Osteoblast (primary cell): ENCODE results near the gene PRKAG1. TPM values are rescaled to one million over a fixed set of nuclear protein-coding genes. Genes with fewer than 3 reads are reported as not detected.
A peak's percentile ranks its signal among the peaks of the same experiment; 100 is the strongest.

ENCODE experiments used
- DNase-seq: peaks from one replicate; pipeline ENCODE4 v3.0.0; 2011; ENCODE audit warnings: low spot score, mixed read lengths; ENCODE audit not compliant: insufficient read length; ENCODE audit errors: missing footprints
- H2AFZ ChIP-seq: 2 replicates; pipeline ENCODE4 v1.6.0; 2011; ENCODE audit warnings: mild to moderate bottlenecking, low read length
- H3K27ac ChIP-seq: 2 replicates; pipeline ENCODE4 v1.5.1; 2011; ENCODE audit warnings: mild to moderate bottlenecking, low read depth, low read length, moderate library complexity
- H3K27me3 ChIP-seq: 2 replicates; pipeline ENCODE4 v1.6.0; 2012; ENCODE audit warnings: mild to moderate bottlenecking, control low read depth, inconsistent platforms, low read length, moderate library complexity; ENCODE audit not compliant: insufficient read depth
- H3K36me3 ChIP-seq: 2 replicates; pipeline ENCODE4 v1.5.1; 2011; ENCODE audit warnings: mild to moderate bottlenecking, low read length, control low read depth, moderate library complexity; ENCODE audit not compliant: insufficient read depth
- H3K4me1 ChIP-seq: 2 replicates; pipeline ENCODE4 v1.5.1; 2011; ENCODE audit warnings: mild to moderate bottlenecking, low read length, control low read depth, moderate library complexity; ENCODE audit not compliant: insufficient read depth
- H3K4me2 ChIP-seq: 2 replicates; pipeline ENCODE4 v1.6.0; 2011; ENCODE audit warnings: mild to moderate bottlenecking, low read length; ENCODE audit not compliant: insufficient read depth
- H3K4me3 ChIP-seq: fragments of 200-600 bp; sonication (generic); 3 replicates; pipeline ENCODE4 v1.5.1; 2012; ENCODE audit warnings: mild to moderate bottlenecking, low read length, inconsistent platforms; ENCODE audit not compliant: insufficient read depth
- H3K79me2 ChIP-seq: 2 replicates; pipeline ENCODE4 v1.6.0; 2012; ENCODE audit warnings: mild to moderate bottlenecking, low read length, control low read depth, inconsistent platforms; ENCODE audit not compliant: insufficient read depth
- H3K9me3 ChIP-seq: 2 replicates; pipeline ENCODE4 v1.5.1; 2011; ENCODE audit warnings: low read depth, low read length, control low read depth
- H4K20me1 ChIP-seq: 2 replicates; pipeline ENCODE4 v1.6.0; 2012; ENCODE audit warnings: mild to moderate bottlenecking, low read length, control low read depth; ENCODE audit not compliant: insufficient read depth
- CTCF ChIP-seq: IDR thresholded peaks from 2 replicates; pipeline ENCODE4 v1.5.1; 2011; ENCODE audit warnings: mild to moderate bottlenecking, low read depth, low read length, moderate library complexity; ENCODE audit errors: extremely low read depth
- total RNA-seq: library from RNA; depleted of rRNA; stranded (reverse); fragments of >200 nt; gene quantifications from 2 replicates; pipeline ENCODE4 v1.2.3, GENCODE V29; 2012

PRKAG1 gene
- total RNA-seq, 1 donor, result 89.0 TPM

- Histone ChIP-seq H3K27ac (no peak overlapping the region), H3K4me2 (no peak overlapping the region), H2AFZ (no peak overlapping the region), H3K27me3 (no peaks in the 10 kb centered on the region), H3K9me3 (no peaks in the 10 kb centered on the region), H3K4me3 (no peak overlapping the region), H3K36me3 (peaks cover 82% of the 10 kb centered on the region), H3K4me1 (no peaks in the 10 kb centered on the region), H3K79me2 (peaks cover 6% of the 10 kb centered on the region), H4K20me1 (peaks cover 31% of the 10 kb centered on the region)
- no peak for TF ChIP-seq CTCF
- peak; percentile 63 for DNase-seq
These were observed 18.8 kb upstream of the PRKAG1 start for GRCh38 chr12:49037111-49037946.

GRCh38 chr12:49036029-49036428, 17.5 kb upstream of the PRKAG1 start:
- peaks cover 87% of the 10 kb centered on the region for H3K36me3 ChIP-seq
- H3K4me1 ChIP-seq, result no peaks in the 10 kb centered on the region
- H3K4me2 ChIP-seq, result no peak overlapping the region
- peaks cover 26% of the 10 kb centered on the region for H4K20me1 ChIP-seq
- H3K27me3 ChIP-seq, result no peaks in the 10 kb centered on the region
- H3K4me3 ChIP-seq, result no peak overlapping the region
- DNase-seq, result peak; percentile 1
- no peak for TF ChIP-seq CTCF
- no peak overlapping the region for H2AFZ ChIP-seq
- H3K79me2 ChIP-seq, result peaks cover 6% of the 10 kb centered on the region
- H3K9me3 ChIP-seq, result no peaks in the 10 kb centered on the region
- no peak overlapping the region for H3K27ac ChIP-seq

GRCh38 chr12:49034286-49034622, 15.7 kb upstream of the PRKAG1 start:
- Histone ChIP-seq H3K79me2 (peaks cover 9% of the 10 kb centered on the region), H3K4me2 (no peak overlapping the region), H3K4me3 (no peak overlapping the region), H3K27me3 (no peaks in the 10 kb centered on the region), H3K36me3 (peaks cover 84% of the 10 kb centered on the region), H4K20me1 (peaks cover 26% of the 10 kb centered on the region), H2AFZ (no peak overlapping the region), H3K4me1 (no peaks in the 10 kb centered on the region), H3K27ac (no peak overlapping the region), H3K9me3 (no peaks in the 10 kb centered on the region)
- peak; percentile 75 for DNase-seq
- no peak for TF ChIP-seq CTCF

- no peak for TF ChIP-seq CTCF
- DNase-seq, result peak; percentile 3
- H3K4me1 ChIP-seq, result no peaks in the 10 kb centered on the region
- H3K9me3 ChIP-seq, result no peaks in the 10 kb centered on the region
- H2AFZ ChIP-seq, result no peak overlapping the region
- no peaks in the 10 kb centered on the region for H3K27me3 ChIP-seq
- H3K27ac ChIP-seq, result no peak overlapping the region
- no peak overlapping the region for H3K4me2 ChIP-seq
- peaks cover 10% of the 10 kb centered on the region for H3K79me2 ChIP-seq
- peaks cover 84% of the 10 kb centered on the region for H3K36me3 ChIP-seq
- H4K20me1 ChIP-seq, result peaks cover 26% of the 10 kb centered on the region
- H3K4me3 ChIP-seq, result no peak overlapping the region
These were observed 15.2 kb upstream of the PRKAG1 start for GRCh38 chr12:49033611-49034285.
